Endothelial cell of umbilical vein (primary cell): ENCODE results near the gene JAKMIP1. TPM values are rescaled to one million over a fixed set of nuclear protein-coding genes. Genes with fewer than 3 reads are reported as not detected.

Source experiments
- BruUV-seq: library from RNA; stranded (reverse); fragments of 400-500 nt; replicated peaks from 2 replicates; lab custom pipeline; 2021; lab: Mats Ljungman, UMichigan
- CTCF ChIA-PET: fragments of 300-600, 350-600 bp; sonication (Branson Sonifier 250); formaldehyde crosslinking; loops from one replicate; lab custom pipeline; 2021; ENCODE audit warnings: antibody characterized with exemption, inconsistent platforms; lab: Charles Lee
- POLR2A ChIA-PET: fragments of 300-600, 350-600 bp; sonication (Branson Sonifier 250); formaldehyde crosslinking; loops from one replicate; lab custom pipeline; 2021; ENCODE audit warnings: antibody characterized with exemption, inconsistent platforms; lab: Charles Lee
- DNase-seq: peaks from one replicate; pipeline ENCODE4 v3.0.0-alpha.2; 2011; ENCODE audit warnings: low read depth, low spot score
- FAIRE-seq: peaks from 2 replicates; lab custom pipeline; 2011; peaks lifted over from hg19 to GRCh38; lab: Jason Lieb, UNC
- H2AFZ ChIP-seq: 2 replicates; pipeline ENCODE4 v1.6.0; 2012; ENCODE audit warnings: low read depth, low read length, control low read depth, inconsistent platforms
- H3K27ac ChIP-seq: 2 replicates; pipeline ENCODE4 v1.5.1; 2011; ENCODE audit warnings: low read depth, mild to moderate bottlenecking, control low read depth, low read length, moderate library complexity; ENCODE audit not compliant: insufficient read depth
- H3K27me3 ChIP-seq, 2 experiments: 2 replicates each; pipeline versions ENCODE4 v1.6.0 to v1.6.1; 2011; ENCODE audit warnings: low read length in 2 of 2, mixed read lengths in 1 of 2; ENCODE audit not compliant: control insufficient read depth in 2 of 2, insufficient read depth in 2 of 2
- H3K36me3 ChIP-seq, 2 experiments: 2 replicates in 1 of 2; 3 replicates in 1 of 2; pipeline ENCODE4 v1.5.1; 2011; ENCODE audit warnings: low read length in 2 of 2, mild to moderate bottlenecking in 1 of 2, moderate library complexity in 1 of 2; ENCODE audit not compliant: control insufficient read depth in 2 of 2, insufficient read depth in 2 of 2; ENCODE audit errors: extremely low read depth in 1 of 2
- H3K4me1 ChIP-seq: 3 replicates; pipeline ENCODE4 v1.5.1; 2011; ENCODE audit warnings: mild to moderate bottlenecking, low read length; ENCODE audit not compliant: control insufficient read depth, insufficient read depth; ENCODE audit errors: extremely low read depth
- H3K4me2 ChIP-seq: 2 replicates; pipeline ENCODE4 v1.6.1; 2011; ENCODE audit warnings: low read length, control low read depth, mixed read lengths; ENCODE audit not compliant: insufficient read depth
- H3K4me3 ChIP-seq, 3 experiments: fragments of 200-600 bp in 1 of 3; sonication (generic), shearing (Covaris generic) in 1 of 3; replicated peaks in 1 of 3; 2 replicates each; pipeline ENCODE4 v1.5.1; 2011 to 2016; ENCODE audit warnings: control low read depth in 3 of 3, low read length in 3 of 3, mild to moderate bottlenecking in 2 of 3, inconsistent platforms in 1 of 3, low read depth in 1 of 3, moderate library complexity in 1 of 3; ENCODE audit not compliant: insufficient read depth in 1 of 3
- H3K79me2 ChIP-seq: 2 replicates; pipeline ENCODE4 v1.6.0; 2012; ENCODE audit warnings: low read length, inconsistent platforms; ENCODE audit not compliant: control insufficient read depth, insufficient read depth
- H3K9ac ChIP-seq: replicated peaks from 2 replicates; pipeline ENCODE3; 2011; ENCODE audit warnings: low read length, control low read depth; ENCODE audit not compliant: insufficient read depth; ENCODE audit errors: extremely low read depth
- H3K9me1 ChIP-seq: replicated peaks from 3 replicates; pipeline ENCODE4 v1.6.0; 2011; ENCODE audit warnings: mild to moderate bottlenecking, low read length; ENCODE audit not compliant: control insufficient read depth, insufficient read depth; ENCODE audit errors: extremely low read depth
- H3K9me3 ChIP-seq: replicated peaks from 2 replicates; pipeline ENCODE4 v1.5.1; 2012; ENCODE audit warnings: low read length, inconsistent platforms; ENCODE audit not compliant: control insufficient read depth, insufficient read depth
- H4K20me1 ChIP-seq: replicated peaks from 2 replicates; pipeline ENCODE3; 2011; ENCODE audit warnings: mild to moderate bottlenecking, low read length; ENCODE audit not compliant: control insufficient read depth, insufficient read depth; ENCODE audit errors: extremely low read depth
- EZH2 ChIP-seq: IDR thresholded peaks from 2 replicates; pipeline ENCODE4 v1.6.1; 2012; ENCODE audit warnings: borderline replicate concordance, low read depth, mild to moderate bottlenecking, moderate library complexity, low read length, inconsistent platforms; ENCODE audit not compliant: severe bottlenecking
- FOS ChIP-seq: IDR thresholded peaks from 2 replicates; pipeline ENCODE4 v1.6.1; 2011; ENCODE audit warnings: mild to moderate bottlenecking, low read length, moderate library complexity, borderline replicate concordance; ENCODE audit not compliant: insufficient read depth
- GATA2 ChIP-seq: IDR thresholded peaks from 2 replicates; pipeline ENCODE4 v1.7.0; 2011; ENCODE audit warnings: low read depth, mild to moderate bottlenecking, moderate library complexity, mixed read lengths, low read length; ENCODE audit not compliant: insufficient read length, insufficient read depth
- JUN ChIP-seq: IDR thresholded peaks from 2 replicates; pipeline ENCODE4 v1.6.1; 2011; ENCODE audit warnings: borderline replicate concordance, low read depth; ENCODE audit not compliant: insufficient read length, insufficient read depth
- MAX ChIP-seq: IDR thresholded peaks from 2 replicates; pipeline ENCODE4 v1.6.1; 2011; ENCODE audit not compliant: insufficient read depth, insufficient read length
- MYC ChIP-seq: IDR thresholded peaks from one replicate; pipeline ENCODE4 v1.6.1; 2011; ENCODE audit warnings: mild to moderate bottlenecking, low read depth, low read length
- POLR2A ChIP-seq: IDR thresholded peaks from 2 replicates; pipeline ENCODE4 v1.6.1; 2012; ENCODE audit warnings: low read depth, mild to moderate bottlenecking, control low read depth, low read length
- POLR2AphosphoS5 ChIP-seq: IDR thresholded peaks from 2 replicates; pipeline ENCODE4 v1.6.1; 2012; ENCODE audit warnings: low read depth, mild to moderate bottlenecking, control low read depth, low read length, moderate library complexity; ENCODE audit not compliant: insufficient read depth
- dilution Hi-C: fragments of 300-500 bp; cut with MboI; formaldehyde crosslinking; loops from one replicate; pipeline ENCODE4 v1.15.0; 2019; ENCODE audit warnings: low sequenced_read_pairs; ENCODE audit not compliant: extremely low pct_ligation_motif_present
- intact Hi-C: fragments of 100-400 bp; cut with micrococcal nuclease; formaldehyde crosslinking; loops from one replicate; pipeline ENCODE4 v1.10.0; 2022
- polyA plus RNA-seq, 4 experiments: library from polyadenylated mRNA; depleted of rRNA in 3 of 4; stranded (reverse) in 3 of 4; unstranded in 1 of 4; fragments of >200 nt; gene quantifications; 2 replicates each; pipeline versions ENCODE4 v1.2.1 to v1.2.3, GENCODE V29; 2011 to 2012; ENCODE audit warnings: missing spikeins in 1 of 4
- total RNA-seq: library from RNA; stranded (reverse); gene quantifications from 2 replicates; pipeline ENCODE4 v1.2.3, GENCODE V29; 2021
- TF ChIP-seq, protein P1 (sequence below), 2 donors: IDR thresholded peaks; 1 replicate in 1 of 2; 2 replicates in 1 of 2; pipeline ENCODE4 v1.5.1; 2011; ENCODE audit warnings: low read length in 2 of 2, mild to moderate bottlenecking in 2 of 2, moderate library complexity in 2 of 2, control low read depth in 1 of 2, inconsistent platforms in 1 of 2, low read depth in 1 of 2; ENCODE audit not compliant: insufficient read depth in 1 of 2; ENCODE audit errors: extremely low read depth in 1 of 2

The JAKMIP1 gene
- total and polyA plus RNA-seq, 2 donors (not counting 3 experiments of a cell fraction or from before 2014, with no cell fraction given): not detected

DNA sequence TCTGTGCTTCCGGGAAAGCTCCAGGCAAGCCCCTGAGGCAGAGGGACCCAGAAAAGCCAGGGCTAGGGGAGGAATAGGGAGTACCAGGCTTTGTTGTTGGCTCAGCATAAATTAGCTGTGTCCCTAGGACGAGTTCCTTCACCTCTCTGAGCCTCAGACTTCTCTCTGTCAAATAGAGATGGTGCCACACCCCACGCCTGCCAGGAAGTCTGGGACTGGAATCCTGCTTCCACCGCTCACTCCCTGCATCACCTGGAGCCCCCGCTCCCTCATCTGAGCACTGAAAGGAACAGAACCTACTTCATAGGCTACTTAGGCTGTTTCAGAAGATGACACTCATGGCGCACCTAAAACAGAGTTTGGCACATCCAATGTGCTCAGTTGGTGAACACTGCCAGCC lies 8.1 kb upstream of the JAKMIP1 start:
- dilution Hi-C loops: no loop called here
- no peak overlapping the region for H2AFZ ChIP-seq
- no peaks in the 10 kb centered on the region for H3K36me3 ChIP-seq
- H3K9ac ChIP-seq: no peak overlapping the region
- intact Hi-C loops: no loop called here
- no peak overlapping the region for H3K4me3 ChIP-seq
- no peaks in the 10 kb centered on the region for H3K27me3 ChIP-seq
- no peak for DNase-seq
- no peaks in the 10 kb centered on the region for H4K20me1 ChIP-seq
- TF ChIP-seq FOS (no peak), MAX (no peak), POLR2AphosphoS5 (no peak), JUN (no peak), POLR2A (no peak), GATA2 (no peak), EZH2 (no peak), MYC (no peak)
- TF ChIP-seq, protein P1, sequence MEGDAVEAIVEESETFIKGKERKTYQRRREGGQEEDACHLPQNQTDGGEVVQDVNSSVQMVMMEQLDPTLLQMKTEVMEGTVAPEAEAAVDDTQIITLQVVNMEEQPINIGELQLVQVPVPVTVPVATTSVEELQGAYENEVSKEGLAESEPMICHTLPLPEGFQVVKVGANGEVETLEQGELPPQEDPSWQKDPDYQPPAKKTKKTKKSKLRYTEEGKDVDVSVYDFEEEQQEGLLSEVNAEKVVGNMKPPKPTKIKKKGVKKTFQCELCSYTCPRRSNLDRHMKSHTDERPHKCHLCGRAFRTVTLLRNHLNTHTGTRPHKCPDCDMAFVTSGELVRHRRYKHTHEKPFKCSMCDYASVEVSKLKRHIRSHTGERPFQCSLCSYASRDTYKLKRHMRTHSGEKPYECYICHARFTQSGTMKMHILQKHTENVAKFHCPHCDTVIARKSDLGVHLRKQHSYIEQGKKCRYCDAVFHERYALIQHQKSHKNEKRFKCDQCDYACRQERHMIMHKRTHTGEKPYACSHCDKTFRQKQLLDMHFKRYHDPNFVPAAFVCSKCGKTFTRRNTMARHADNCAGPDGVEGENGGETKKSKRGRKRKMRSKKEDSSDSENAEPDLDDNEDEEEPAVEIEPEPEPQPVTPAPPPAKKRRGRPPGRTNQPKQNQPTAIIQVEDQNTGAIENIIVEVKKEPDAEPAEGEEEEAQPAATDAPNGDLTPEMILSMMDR (IDR thresholded peaks at IDR 0.05; ENCODE audit: extremely low read depth in 1 of 2, insufficient read depth in 1 of 2, low read depth in 1 of 2, low read length in 2 of 2): no peak
- H3K4me1 ChIP-seq: no peaks in the 10 kb centered on the region
- no peak for FAIRE-seq
- H3K4me2 ChIP-seq: no peak overlapping the region
- H3K27ac ChIP-seq: no peak overlapping the region
- H3K9me3 ChIP-seq: no peaks in the 10 kb centered on the region
- no peaks in the 10 kb centered on the region for H3K9me1 ChIP-seq
- no peaks in the 10 kb centered on the region for H3K79me2 ChIP-seq
- POLR2A ChIA-PET: no interaction called here
- CTCF ChIA-PET: no interaction called here
- no TSS peak for BruUV-seq
